Mesenchymal stem cell (in vitro differentiated cells and primary cell): ENCODE results near the gene CSTB. TPM values are rescaled to one million over a fixed set of nuclear protein-coding genes. Genes with fewer than 3 reads are reported as not detected.

ENCODE experiments used
- DNase-seq: peaks from one replicate; pipeline ENCODE4 v3.0.0-alpha.2; 2013
- H2AFZ ChIP-seq: one replicate; pipeline ENCODE4 v1.6.1; 2013; ENCODE audit warnings: low read depth, mild to moderate bottlenecking, control low read depth, inconsistent platforms, low read length, moderate library complexity
- H2AK5ac ChIP-seq: 2 replicates; pipeline ENCODE4 v1.6.1; 2013; ENCODE audit warnings: low read length, moderate library complexity, mild to moderate bottlenecking, inconsistent platforms; ENCODE audit not compliant: severe bottlenecking
- H2BK120ac ChIP-seq: one replicate; pipeline ENCODE4 v1.6.1; 2013; ENCODE audit warnings: low read depth, mild to moderate bottlenecking, inconsistent platforms, low read length, moderate library complexity
- H2BK12ac ChIP-seq, 2 experiments: one replicate each; pipeline ENCODE4 v1.6.1; 2013; ENCODE audit warnings: inconsistent platforms in 2 of 2, low read length in 2 of 2, mild to moderate bottlenecking in 2 of 2, moderate library complexity in 2 of 2, control low read depth in 1 of 2
- H2BK15ac ChIP-seq: one replicate; pipeline ENCODE4 v1.6.1; 2013; ENCODE audit warnings: mild to moderate bottlenecking, low read depth, inconsistent platforms; ENCODE audit not compliant: poor library complexity, severe bottlenecking
- H2BK5ac ChIP-seq: 2 replicates; pipeline ENCODE4 v1.6.1; 2013; ENCODE audit warnings: low read depth, mild to moderate bottlenecking, low read length, control low read depth, inconsistent platforms; ENCODE audit not compliant: poor library complexity, severe bottlenecking
- H3K14ac ChIP-seq, 2 experiments: one replicate each; pipeline ENCODE4 v1.6.1; 2013; ENCODE audit warnings: inconsistent platforms in 2 of 2, low read length in 2 of 2, control low read depth in 1 of 2, mild to moderate bottlenecking in 1 of 2, moderate library complexity in 1 of 2
- H3K18ac ChIP-seq, 2 experiments: one replicate each; pipeline ENCODE4 v1.6.1; 2013; ENCODE audit warnings: inconsistent platforms in 2 of 2, low read length in 2 of 2, control low read depth in 1 of 2, low read depth in 1 of 2, mild to moderate bottlenecking in 1 of 2
- H3K23ac ChIP-seq, 2 experiments: one replicate each; pipeline ENCODE4 v1.6.1; 2013; ENCODE audit warnings: inconsistent platforms in 2 of 2, low read length in 2 of 2, mild to moderate bottlenecking in 2 of 2, moderate library complexity in 2 of 2, control low read depth in 1 of 2
- H3K27ac ChIP-seq: 2 replicates; pipeline ENCODE4 v1.5.1; 2013; ENCODE audit warnings: mild to moderate bottlenecking, moderate library complexity, low read length, control low read depth, inconsistent platforms; ENCODE audit not compliant: poor library complexity, severe bottlenecking
- H3K27me3 ChIP-seq, 2 experiments: 2 replicates each; pipeline versions ENCODE4 v1.6.1 to v1.7.0; 2013; ENCODE audit warnings: low read length in 2 of 2, mild to moderate bottlenecking in 2 of 2, moderate library complexity in 2 of 2, control low read depth in 1 of 2, inconsistent platforms in 1 of 2; ENCODE audit not compliant: control insufficient read depth in 1 of 2, insufficient read depth in 1 of 2
- H3K36me3 ChIP-seq, 2 experiments: 2 replicates each; pipeline versions ENCODE4 v1.6.1 to v1.7.0; 2013; ENCODE audit warnings: low read length in 2 of 2, control low read depth in 1 of 2, inconsistent platforms in 1 of 2, low read depth in 1 of 2, mild to moderate bottlenecking in 1 of 2; ENCODE audit not compliant: insufficient read depth in 2 of 2, control insufficient read depth in 1 of 2
- H3K4ac ChIP-seq, 2 experiments: one replicate each; pipeline ENCODE4 v1.6.1; 2013; ENCODE audit warnings: inconsistent platforms in 2 of 2, low read length in 2 of 2, mild to moderate bottlenecking in 2 of 2, moderate library complexity in 2 of 2, control low read depth in 1 of 2, low read depth in 1 of 2
- H3K4me1 ChIP-seq: 2 replicates; pipeline ENCODE4 v1.6.1; 2013; ENCODE audit warnings: low read depth, low read length, control low read depth; ENCODE audit not compliant: control insufficient read depth, insufficient read depth
- H3K4me2 ChIP-seq: 2 replicates; pipeline ENCODE4 v1.6.1; 2013; ENCODE audit warnings: low read length, mild to moderate bottlenecking, inconsistent platforms; ENCODE audit not compliant: poor library complexity, severe bottlenecking
- H3K4me3 ChIP-seq, 2 experiments: 2 replicates each; pipeline versions ENCODE4 v1.5.1 to v1.7.0; 2013; ENCODE audit warnings: low read length in 2 of 2, mild to moderate bottlenecking in 2 of 2, control low read depth in 1 of 2, low read depth in 1 of 2; ENCODE audit not compliant: insufficient read depth in 1 of 2
- H3K79me1 ChIP-seq: replicated peaks from 2 replicates; pipeline ENCODE4 v1.6.1; 2013; ENCODE audit warnings: mild to moderate bottlenecking, control low read depth, low read length, inconsistent platforms; ENCODE audit not compliant: poor library complexity, severe bottlenecking
- H3K9ac ChIP-seq: 2 replicates; pipeline ENCODE4 v1.7.0; 2013; ENCODE audit warnings: mild to moderate bottlenecking, low read length, moderate library complexity
- H3K9me3 ChIP-seq: 2 replicates; pipeline ENCODE4 v1.7.0; 2013; ENCODE audit warnings: mild to moderate bottlenecking, low read length; ENCODE audit not compliant: control insufficient read depth
- H4K8ac ChIP-seq: one replicate; pipeline ENCODE4 v1.6.1; 2013; ENCODE audit warnings: inconsistent platforms, mild to moderate bottlenecking, low read length, moderate library complexity
- H4K91ac ChIP-seq: one replicate; pipeline ENCODE4 v1.6.1; 2013; ENCODE audit warnings: mild to moderate bottlenecking, low read length, inconsistent platforms
- WGBS: methylation state at CpG from one replicate; pipeline ENCODE4 v1.1.7; 2013; ENCODE audit warnings: mixed read lengths; 5-methylcytosine and 5-hydroxymethylcytosine counted together
- small RNA-seq: library from polyadenylated mRNA; stranded (forward); fragments of <200 nt; extraction: miRNeasy Mini kit (QIAGEN cat#:217004); gene quantifications from one replicate; pipeline ENCODE3, GENCODE V24; 2013; ENCODE audit warnings: low read depth

The CSTB gene

GRCh38 chr21:43726686-43727518 lies 49.2 kb downstream of the CSTB start:
- no peak for DNase-seq
- Histone ChIP-seq H2BK12ac (peak overlapping the region; percentile 85 to 96), H3K9me3 (no peaks in the 10 kb centered on the region), H3K18ac (peak overlapping the region; percentile 26 to 98), H2AK5ac (peak overlapping the region; percentile 93), H3K79me1 (peaks cover 16% of the 10 kb centered on the region), H3K27ac (peak overlapping the region; percentile 90), H3K4me3 (no peak overlapping the region), H2BK5ac (peak overlapping the region; percentile 63), H2BK120ac (peak overlapping the region; percentile 9), H2BK15ac (peak overlapping the region; percentile 83), H3K14ac (peak overlapping the region in 1 of 2 experiments; percentile 69), H4K91ac (peak overlapping the region; percentile 100), H3K4ac (peak overlapping the region; percentile 96 to 98), H3K23ac (no peak overlapping the region), H3K4me1 (peaks cover 46% of the 10 kb centered on the region), H3K4me2 (no peak overlapping the region), H2AFZ (no peak overlapping the region), H4K8ac (peak overlapping the region; percentile 85), H3K9ac (peak overlapping the region; percentile 85), H3K36me3 (peaks cover 12 to 28% of the 10 kb centered on the region in 2 experiments), H3K27me3 (no peaks in the 10 kb centered on the region)
- 96% methylated on average over 21 of the region's 21 CpGs for WGBS

Small RNA genes within 50 kb of the gene (small RNA-seq; reads per million reads assigned to genes)
- gene AP001052.1: not detected
